HUES48 (cell line): ENCODE data around the gene ELF1.

Experiments used
- H3K27ac ChIP-seq: one replicate; pipeline ENCODE4 v1.7.0; 2013; ENCODE audit warnings: low read depth, low read length, inconsistent platforms
- H3K27me3 ChIP-seq: 2 replicates; pipeline ENCODE4 v1.6.1; 2013; ENCODE audit warnings: mild to moderate bottlenecking, low read length; ENCODE audit not compliant: control insufficient read depth, insufficient read depth
- H3K36me3 ChIP-seq: 2 replicates; pipeline ENCODE4 v1.6.1; 2013; ENCODE audit warnings: low read length; ENCODE audit not compliant: control insufficient read depth, insufficient read depth
- H3K4me1 ChIP-seq: 2 replicates; pipeline ENCODE4 v1.6.1; 2013; ENCODE audit warnings: mild to moderate bottlenecking, low read length; ENCODE audit not compliant: control insufficient read depth, insufficient read depth
- H3K4me3 ChIP-seq: 2 replicates; pipeline ENCODE4 v1.5.1; 2013; ENCODE audit warnings: mild to moderate bottlenecking, low read depth, low read length
- H3K9ac ChIP-seq: 2 replicates; pipeline ENCODE4 v1.6.1; 2013; ENCODE audit warnings: mild to moderate bottlenecking, low read depth, low read length, moderate library complexity
- H3K9me3 ChIP-seq: 2 replicates; pipeline ENCODE4 v1.6.1; 2013; ENCODE audit warnings: low read length; ENCODE audit not compliant: control insufficient read depth, insufficient read depth

ELF1 gene

DNA sequence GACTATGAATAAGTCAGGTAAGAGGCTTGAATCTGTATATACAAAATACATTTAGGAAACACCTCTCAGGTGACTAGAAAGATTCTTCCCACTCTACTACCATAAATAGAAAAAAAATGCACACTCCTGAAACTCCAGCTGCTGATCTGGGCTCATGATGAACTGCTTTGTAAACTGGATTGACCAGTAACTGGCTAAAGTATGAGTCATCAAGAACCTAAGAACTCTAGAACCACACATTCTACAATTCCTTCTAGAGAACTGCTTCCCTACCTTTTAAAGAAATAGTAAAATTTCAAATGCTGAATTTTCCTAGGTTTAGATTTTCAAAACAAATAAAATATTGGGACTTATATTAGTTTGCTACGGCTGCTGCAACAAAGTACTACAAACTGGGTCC, 55.2 kb downstream of the ELF1 start:
- H3K36me3 ChIP-seq: no peaks in the 10 kb centered on the region
- no peak overlapping the region for H3K27ac ChIP-seq
- no peaks in the 10 kb centered on the region for H3K9me3 ChIP-seq
- no peak overlapping the region for H3K4me3 ChIP-seq
- H3K4me1 ChIP-seq: 0 out of 2 replicates have a peak, but pooled peaks cover 5% of the 10 kb centered on the region
- H3K9ac ChIP-seq: no peak overlapping the region
- H3K27me3 ChIP-seq: no peaks in the 10 kb centered on the region

DNA sequence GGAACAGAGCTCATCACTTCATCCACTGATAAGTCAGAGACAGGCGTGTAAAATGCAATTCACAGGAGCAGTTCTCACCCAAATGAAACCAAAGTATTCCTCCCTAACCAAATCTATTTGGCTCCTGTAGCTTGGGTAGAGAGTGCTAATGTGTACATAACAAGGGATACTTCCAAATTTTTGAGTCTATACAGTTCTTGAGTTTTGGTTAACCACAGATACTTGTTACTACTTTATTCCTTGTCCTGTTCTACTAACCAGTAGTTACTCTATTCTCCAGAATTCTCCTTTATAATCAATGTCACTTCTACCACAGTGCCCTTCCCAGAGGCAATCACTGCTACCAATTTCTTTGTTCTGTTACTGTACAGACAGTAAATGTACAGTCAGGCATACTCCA, 57.3 kb downstream of the ELF1 start:
- Histone ChIP-seq H3K4me3 (no peak overlapping the region), H3K4me1 (0 out of 2 replicates have a peak, but pooled peaks cover under 1% of the 10 kb centered on the region), H3K27me3 (no peaks in the 10 kb centered on the region), H3K9ac (no peak overlapping the region), H3K36me3 (peaks cover 6% of the 10 kb centered on the region), H3K9me3 (no peaks in the 10 kb centered on the region), H3K27ac (no peak overlapping the region)

DNA sequence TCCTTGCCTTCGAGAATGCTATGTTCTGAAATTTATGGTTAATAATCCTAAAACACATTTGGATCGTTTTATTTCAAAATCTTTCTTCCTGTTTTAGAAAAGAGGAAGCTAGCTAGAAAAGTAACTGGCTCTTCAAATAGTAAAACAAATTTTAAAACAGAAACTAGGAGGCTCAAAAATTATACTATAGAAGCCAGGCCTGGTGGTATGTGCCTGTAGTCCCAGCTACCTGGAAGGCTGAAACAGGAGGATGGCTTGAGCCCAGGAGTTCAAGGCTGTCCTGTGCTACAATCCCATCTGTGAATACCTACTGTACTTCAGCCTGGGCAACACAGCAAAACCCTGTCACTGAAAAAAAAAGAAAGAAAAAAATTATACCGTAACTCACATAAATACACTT, 57.9 kb downstream of the ELF1 start:
- H3K27ac ChIP-seq: no peak overlapping the region
- H3K36me3 ChIP-seq: peaks cover 6% of the 10 kb centered on the region
- H3K4me1 ChIP-seq: no peaks in the 10 kb centered on the region
- no peak overlapping the region for H3K9ac ChIP-seq
- no peaks in the 10 kb centered on the region for H3K9me3 ChIP-seq
- no peak overlapping the region for H3K4me3 ChIP-seq
- no peaks in the 10 kb centered on the region for H3K27me3 ChIP-seq

DNA sequence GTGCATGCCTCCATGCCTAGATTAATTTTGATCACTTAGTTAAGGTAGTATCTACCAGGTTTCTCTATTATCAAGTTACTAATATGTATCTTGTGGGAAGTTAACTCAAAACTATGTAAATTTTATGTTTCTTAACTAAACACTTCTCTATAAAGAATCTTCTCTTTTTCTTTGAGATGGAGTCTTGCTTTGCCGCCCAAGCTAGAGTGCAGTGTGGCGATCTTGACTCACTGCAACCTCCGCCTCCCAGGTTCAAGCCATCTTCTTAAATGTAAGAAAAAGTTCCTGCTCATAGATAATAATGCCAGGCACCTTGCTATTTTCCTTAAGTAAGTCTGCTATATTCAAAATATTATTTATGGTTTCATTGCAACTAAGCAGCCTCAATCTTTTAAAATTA, 58.4 kb downstream of the ELF1 start:
- Histone ChIP-seq H3K27me3 (no peaks in the 10 kb centered on the region), H3K9ac (no peak overlapping the region), H3K36me3 (peaks cover 6% of the 10 kb centered on the region), H3K4me3 (no peak overlapping the region), H3K4me1 (no peaks in the 10 kb centered on the region), H3K9me3 (no peaks in the 10 kb centered on the region), H3K27ac (no peak overlapping the region)

DNA sequence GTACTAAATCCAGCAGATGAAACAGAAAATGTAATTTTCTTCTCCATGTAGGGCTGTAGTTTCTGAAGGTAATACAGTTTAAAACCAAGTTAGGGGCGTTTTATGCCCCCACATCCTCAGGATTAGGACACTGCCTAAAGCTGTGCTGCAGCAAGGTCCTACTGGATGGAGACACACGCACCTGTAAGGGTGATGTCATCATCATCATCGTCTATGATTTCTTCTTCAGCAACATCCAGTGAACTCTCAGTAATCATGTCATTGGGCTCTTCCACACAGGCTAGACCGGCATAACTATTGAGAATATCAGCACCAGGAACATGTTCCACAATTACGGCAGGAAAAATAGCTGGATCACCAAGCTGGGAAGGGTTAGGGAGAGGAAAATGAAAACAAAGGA, 60.5 kb downstream of the ELF1 start:
- H3K27ac ChIP-seq: no peak overlapping the region

DNA sequence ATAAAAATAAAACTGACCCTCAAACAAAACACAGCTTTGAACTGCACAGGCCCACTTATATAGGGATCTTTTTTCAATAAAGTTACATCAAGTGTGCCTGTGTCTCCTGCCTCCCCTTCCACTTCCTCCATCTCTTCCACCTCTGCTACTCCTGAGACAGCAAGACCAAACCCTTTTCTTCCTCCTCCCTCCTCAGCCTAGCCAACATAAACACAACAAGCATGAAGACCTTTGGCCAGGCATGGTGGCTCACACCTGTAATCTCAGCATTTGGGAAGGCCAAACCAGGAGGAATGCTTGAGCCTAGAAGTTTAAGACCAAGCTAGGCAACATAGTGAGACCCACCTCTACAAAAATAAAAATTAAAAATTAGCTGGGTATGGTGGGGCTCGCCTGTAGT, 72.6 kb downstream of the ELF1 start:
- Histone ChIP-seq H3K9me3 (no peaks in the 10 kb centered on the region), H3K36me3 (0 out of 2 replicates have a peak, but pooled peaks cover 4% of the 10 kb centered on the region), H3K27me3 (no peaks in the 10 kb centered on the region), H3K4me3 (no peak overlapping the region), H3K9ac (no peak overlapping the region), H3K27ac (no peak overlapping the region), H3K4me1 (no peaks in the 10 kb centered on the region)

More for the DNA sequence above, 60.5 kb downstream of the ELF1 start:
- Histone ChIP-seq H3K9me3 (no peaks in the 10 kb centered on the region), H3K36me3 (peaks cover 6% of the 10 kb centered on the region), H3K4me1 (no peaks in the 10 kb centered on the region), H3K27me3 (no peaks in the 10 kb centered on the region), H3K4me3 (no peak overlapping the region), H3K9ac (no peak overlapping the region)

DNA sequence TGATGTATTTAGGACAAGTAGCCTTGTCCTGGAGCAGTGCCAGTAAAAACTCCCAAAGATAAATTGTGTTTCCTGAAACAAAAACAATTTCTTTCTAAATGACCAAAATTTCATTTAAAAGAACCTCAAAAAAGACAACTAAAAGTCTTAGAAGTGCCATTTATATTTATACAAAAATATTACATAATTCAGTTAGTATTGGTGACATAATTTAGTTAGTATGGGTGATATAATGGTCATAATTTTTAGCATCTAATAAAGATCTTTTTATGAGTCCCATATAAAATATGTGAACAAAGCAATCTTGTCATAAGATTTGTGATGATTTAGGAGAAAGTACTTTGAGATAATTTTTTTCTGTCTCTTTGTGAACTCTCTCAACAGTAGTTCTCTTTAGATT, 76.0 kb downstream of the ELF1 start:
- no peak overlapping the region for H3K9ac ChIP-seq
- no peak overlapping the region for H3K4me3 ChIP-seq
- H3K4me1 ChIP-seq: no peaks in the 10 kb centered on the region
- H3K27me3 ChIP-seq: no peaks in the 10 kb centered on the region
- no peaks in the 10 kb centered on the region for H3K36me3 ChIP-seq
- no peak overlapping the region for H3K27ac ChIP-seq
- H3K9me3 ChIP-seq: no peaks in the 10 kb centered on the region

DNA sequence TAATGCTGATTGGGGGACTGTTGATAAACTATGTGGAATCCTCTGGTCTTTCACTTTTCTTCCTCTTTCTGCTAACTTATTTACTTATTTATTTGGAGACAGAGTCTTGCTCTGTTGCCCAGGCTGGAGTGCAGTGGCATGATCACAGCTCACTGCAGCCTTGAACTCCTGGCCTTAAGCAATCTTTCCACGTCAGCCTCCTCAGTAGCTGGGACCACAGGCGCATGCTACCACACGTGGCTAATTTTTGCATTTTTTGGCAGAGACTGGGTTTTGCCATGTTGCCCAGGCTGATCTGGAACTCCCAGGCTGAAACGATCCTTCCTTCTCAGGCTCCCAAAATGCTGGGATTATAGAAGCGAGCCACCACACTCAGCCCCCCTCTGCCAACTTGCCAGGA, 77.5 kb downstream of the ELF1 start:
- Histone ChIP-seq H3K27me3 (no peaks in the 10 kb centered on the region), H3K36me3 (no peaks in the 10 kb centered on the region), H3K27ac (no peak overlapping the region), H3K9ac (no peak overlapping the region), H3K9me3 (no peaks in the 10 kb centered on the region), H3K4me1 (no peaks in the 10 kb centered on the region), H3K4me3 (no peak overlapping the region)

DNA sequence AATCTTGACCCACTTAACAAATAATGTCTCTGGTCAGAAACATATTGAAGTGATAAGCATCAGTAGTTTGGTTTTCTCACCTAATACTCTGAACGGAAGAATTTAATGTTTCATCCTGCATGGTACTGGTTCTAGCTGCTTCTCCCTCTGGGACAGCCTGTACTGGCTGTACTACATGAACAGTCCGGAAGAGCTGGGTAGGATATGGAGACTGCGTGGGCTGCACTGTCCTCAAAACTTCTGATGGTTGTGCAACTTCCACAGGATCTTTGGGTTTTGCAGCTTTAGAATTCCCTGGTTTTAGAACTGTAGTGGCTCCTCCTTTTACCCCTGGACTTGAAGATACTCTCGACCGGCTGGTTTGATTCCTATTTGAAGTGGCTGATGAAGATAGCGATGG, 78.3 kb downstream of the ELF1 start:
- H3K4me1 ChIP-seq: no peaks in the 10 kb centered on the region
- no peak overlapping the region for H3K9ac ChIP-seq
- no peak overlapping the region for H3K4me3 ChIP-seq
- no peaks in the 10 kb centered on the region for H3K36me3 ChIP-seq
- no peak overlapping the region for H3K27ac ChIP-seq
- no peaks in the 10 kb centered on the region for H3K27me3 ChIP-seq
- H3K9me3 ChIP-seq: no peaks in the 10 kb centered on the region

DNA sequence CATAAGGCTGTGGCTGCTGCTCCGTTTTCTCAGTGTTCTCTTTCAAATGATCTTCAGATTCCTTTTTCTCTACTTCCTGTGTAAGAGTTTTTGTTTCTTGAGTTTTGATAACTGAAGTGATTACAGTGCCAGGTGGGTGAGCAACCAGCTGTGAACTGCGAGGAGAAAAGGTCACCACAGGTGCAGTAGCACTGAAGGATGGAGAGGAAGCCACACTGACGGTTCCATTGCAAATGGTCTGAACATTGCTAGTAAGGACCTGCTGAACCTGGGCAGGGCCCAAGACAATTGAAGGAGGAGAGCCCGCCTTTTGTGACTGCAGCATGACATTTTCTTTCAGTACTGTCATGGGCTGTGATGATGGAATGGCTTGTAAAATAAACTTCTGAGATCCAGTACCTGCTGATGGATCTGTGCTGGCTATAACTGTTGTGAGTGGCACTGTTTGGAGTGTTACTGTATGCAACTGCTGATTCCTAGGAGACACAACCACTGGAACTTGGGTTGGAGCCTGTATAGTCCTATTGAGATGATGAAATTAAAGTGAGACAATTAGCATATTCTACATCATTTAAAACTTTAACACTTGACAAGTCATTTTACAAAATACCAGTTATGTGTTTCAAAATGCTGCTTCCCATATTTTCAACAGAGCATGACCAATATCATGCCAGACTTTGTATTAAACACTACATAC, 85.5 kb downstream of the ELF1 start:
- Histone ChIP-seq H3K27me3 (no peaks in the 10 kb centered on the region), H3K9ac (no peak overlapping the region), H3K36me3 (0 out of 2 replicates have a peak, but pooled peaks cover 3% of the 10 kb centered on the region), H3K27ac (no peak overlapping the region), H3K9me3 (no peaks in the 10 kb centered on the region), H3K4me1 (peaks cover 4% of the 10 kb centered on the region; the same call in 1 of the 2 replicates), H3K4me3 (no peak overlapping the region)

DNA sequence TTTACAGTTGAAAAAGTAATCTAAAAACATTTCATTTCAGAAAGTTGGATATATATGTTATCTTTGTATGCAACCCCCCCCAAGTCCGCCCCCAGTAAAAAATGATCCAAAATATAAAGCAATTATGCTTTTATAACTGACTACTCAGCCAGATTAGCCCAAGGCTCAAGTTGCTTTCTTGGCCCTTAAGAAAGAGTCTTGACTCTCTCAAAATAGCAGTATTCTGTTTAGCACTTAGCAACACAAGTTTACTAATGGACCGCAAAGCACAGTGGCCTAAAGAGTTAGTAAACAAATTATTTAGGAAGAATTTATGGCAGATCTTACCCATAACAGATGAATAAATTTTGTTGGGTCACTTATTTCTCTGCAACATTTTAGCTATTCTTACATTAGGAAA, 86.9 kb downstream of the ELF1 start:
- Histone ChIP-seq H3K27ac (no peak overlapping the region), H3K36me3 (0 out of 2 replicates have a peak, but pooled peaks cover 3% of the 10 kb centered on the region), H3K4me3 (no peak overlapping the region), H3K9me3 (no peaks in the 10 kb centered on the region), H3K9ac (no peak overlapping the region), H3K4me1 (peaks cover 8% of the 10 kb centered on the region; the same call in 1 of the 2 replicates), H3K27me3 (no peaks in the 10 kb centered on the region)
